IMR-90 (cell line): Measurements from ENCODE around the gene RGS16. TPM values are rescaled to one million over a fixed set of nuclear protein-coding genes. Genes with fewer than 3 reads are reported as not detected.

Source experiments
- ATAC-seq: fragments of 200-7000 bp; cut with Tn5 transposase; 2 replicates; pipeline ENCODE4 v1.9.1; 2020; ENCODE audit warnings: low read depth, mild to moderate bottlenecking, moderate library complexity
- BruUV-seq: library from RNA; stranded (reverse); fragments of 400-500 nt; replicated peaks from 2 replicates; lab custom pipeline; 2021; lab: Mats Ljungman, UMichigan
- CTCF ChIA-PET: fragments of 300-600 bp; formaldehyde crosslinking; extraction: SDS; loops from one replicate; lab custom pipeline; 2021; ENCODE audit warnings: antibody characterized with exemption; lab: Yijun Ruan, JAX
- POLR2A ChIA-PET: fragments of 300-600 bp; sonication (Branson Sonifier 250); formaldehyde crosslinking; loops from one replicate; lab custom pipeline; 2022; ENCODE audit warnings: antibody characterized with exemption; ENCODE audit not compliant: unreplicated experiment; lab: Charles Lee
- DNase-seq: peaks from one replicate; pipeline ENCODE4 v3.0.0; 2013
- H2AFZ ChIP-seq: replicated peaks from 2 replicates; pipeline ENCODE3; 2013; ENCODE audit warnings: low read length, mild to moderate bottlenecking; ENCODE audit not compliant: poor library complexity
- H2AK5ac ChIP-seq: 2 replicates; pipeline ENCODE4 v1.6.1; 2013; ENCODE audit warnings: low read depth, low read length, inconsistent platforms
- H2AK9ac ChIP-seq: replicated peaks from 2 replicates; pipeline ENCODE3; 2013; ENCODE audit warnings: mild to moderate bottlenecking, low read depth, low read length, moderate library complexity; ENCODE audit not compliant: poor library complexity
- H2BK120ac ChIP-seq: 2 replicates; pipeline ENCODE4 v1.6.1; 2013; ENCODE audit warnings: low read depth, low read length, inconsistent platforms
- H2BK15ac ChIP-seq: 3 replicates; pipeline ENCODE4 v1.6.1; 2013; ENCODE audit warnings: low read depth, low read length, inconsistent platforms
- H2BK20ac ChIP-seq: 2 replicates; pipeline ENCODE4 v1.6.1; 2013; ENCODE audit warnings: low read depth, mild to moderate bottlenecking, inconsistent platforms, low read length, moderate library complexity
- H2BK5ac ChIP-seq: 2 replicates; pipeline ENCODE4 v1.6.1; 2013; ENCODE audit warnings: mild to moderate bottlenecking, low read depth, low read length, inconsistent platforms; ENCODE audit not compliant: poor library complexity, severe bottlenecking
- H3K14ac ChIP-seq: replicated peaks from 2 replicates; pipeline ENCODE4 v1.6.1; 2013; ENCODE audit warnings: low read depth, low read length, inconsistent platforms
- H3K18ac ChIP-seq: 2 replicates; pipeline ENCODE4 v1.6.1; 2013; ENCODE audit warnings: low read depth, low read length, control low read depth
- H3K23ac ChIP-seq: 2 replicates; pipeline ENCODE4 v1.6.1; 2013; ENCODE audit warnings: low read depth, low read length, inconsistent platforms
- H3K27ac ChIP-seq: 2 replicates; pipeline ENCODE4 v1.5.1; 2013; ENCODE audit warnings: mild to moderate bottlenecking, control low read depth, low read length; ENCODE audit not compliant: insufficient read depth
- H3K27me3 ChIP-seq: 2 replicates; pipeline ENCODE4 v1.6.1; 2013; ENCODE audit warnings: low read length; ENCODE audit not compliant: control insufficient read depth, insufficient read depth
- H3K36me3 ChIP-seq: 2 replicates; pipeline ENCODE4 v1.6.1; 2013; ENCODE audit warnings: low read length, mixed read lengths; ENCODE audit not compliant: control insufficient read depth, insufficient read depth
- H3K4ac ChIP-seq: 2 replicates; pipeline ENCODE4 v1.6.1; 2013; ENCODE audit warnings: low read depth, low read length, inconsistent platforms
- H3K4me1 ChIP-seq: 2 replicates; pipeline ENCODE4 v1.6.1; 2013; ENCODE audit warnings: low read length, mixed read lengths; ENCODE audit not compliant: control insufficient read depth, insufficient read depth
- H3K4me2 ChIP-seq: 2 replicates; pipeline ENCODE4 v1.6.1; 2013; ENCODE audit warnings: low read depth, mild to moderate bottlenecking, control low read depth, low read length, moderate library complexity
- H3K4me3 ChIP-seq: 2 replicates; pipeline ENCODE4 v1.5.1; 2013; ENCODE audit warnings: low read depth, mild to moderate bottlenecking, control low read depth, low read length, moderate library complexity; ENCODE audit not compliant: insufficient read depth
- H3K56ac ChIP-seq: 2 replicates; pipeline ENCODE4 v1.6.1; 2013; ENCODE audit warnings: low read length, inconsistent platforms; ENCODE audit not compliant: insufficient read depth; ENCODE audit errors: extremely low read depth
- H3K79me1 ChIP-seq, 2 experiments: 2 replicates each; pipeline ENCODE4 v1.6.1; 2013; ENCODE audit warnings: low read length in 2 of 2, inconsistent platforms in 1 of 2, low read depth in 1 of 2
- H3K9ac ChIP-seq: 2 replicates; pipeline ENCODE4 v1.6.1; 2013; ENCODE audit warnings: low read depth, low read length, control low read depth
- H3K9me1 ChIP-seq: 2 replicates; pipeline ENCODE4 v1.6.1; 2013; ENCODE audit warnings: low read length, inconsistent platforms; ENCODE audit not compliant: insufficient read depth
- H3K9me3 ChIP-seq: 2 replicates; pipeline ENCODE4 v1.6.1; 2013; ENCODE audit warnings: low read length; ENCODE audit not compliant: control insufficient read depth, insufficient read depth
- H4K20me1 ChIP-seq: 2 replicates; pipeline ENCODE4 v1.6.1; 2013; ENCODE audit warnings: low read length, inconsistent platforms; ENCODE audit not compliant: insufficient read depth
- H4K5ac ChIP-seq: 2 replicates; pipeline ENCODE4 v1.6.1; 2013; ENCODE audit warnings: mild to moderate bottlenecking, low read depth, low read length, control low read depth
- H4K8ac ChIP-seq, 2 experiments: 2 replicates each; pipeline ENCODE4 v1.6.1; 2013; ENCODE audit warnings: low read depth in 2 of 2, low read length in 2 of 2, control low read depth in 1 of 2, inconsistent platforms in 1 of 2
- H4K91ac ChIP-seq: 2 replicates; pipeline ENCODE4 v1.6.1; 2013; ENCODE audit warnings: low read depth, low read length, inconsistent platforms; ENCODE audit not compliant: insufficient read depth
- CTCF ChIP-seq: conservative IDR thresholded peaks from 2 replicates; pipeline ENCODE4 v1.5.1; 2012; ENCODE audit warnings: mild to moderate bottlenecking, low read depth, low read length, improper control_type of control experiment
- ELK1 ChIP-seq: fragments of 150-350 bp; IDR thresholded peaks from 2 replicates; pipeline ENCODE4 v1.6.1; 2016; ENCODE audit warnings: low read depth, mild to moderate bottlenecking, low read length, moderate library complexity, borderline replicate concordance
- FOS ChIP-seq: fragments of 150-350 bp; IDR thresholded peaks from 2 replicates; pipeline ENCODE4 v1.6.1; 2016; ENCODE audit warnings: low read depth, low read length
- MAFK ChIP-seq: IDR thresholded peaks from 2 replicates; pipeline ENCODE4 v1.6.1; 2012; ENCODE audit warnings: low read depth, low read length, improper control_type of control experiment
- MXI1 ChIP-seq: IDR thresholded peaks from 2 replicates; pipeline ENCODE4 v1.6.1; 2012; ENCODE audit warnings: low read depth, mild to moderate bottlenecking, low read length, moderate library complexity, borderline replicate concordance
- NFE2L2 ChIP-seq: fragments of 150-350 bp; IDR thresholded peaks from 2 replicates; pipeline ENCODE4 v1.6.1; 2016; ENCODE audit warnings: low read depth, mild to moderate bottlenecking, low read length
- RCOR1 ChIP-seq: IDR thresholded peaks from 2 replicates; pipeline ENCODE4 v1.6.1; 2012; ENCODE audit warnings: mild to moderate bottlenecking, low read length, improper control_type of control experiment; ENCODE audit not compliant: insufficient replicate concordance
- RFX5 ChIP-seq: IDR thresholded peaks from 2 replicates; pipeline ENCODE4 v1.8.0; 2012; ENCODE audit warnings: low read depth, mild to moderate bottlenecking, low read length, moderate library complexity
- SMC3 ChIP-seq: fragments of 150-350 bp; IDR thresholded peaks from 2 replicates; pipeline ENCODE4 v1.6.1; 2016; ENCODE audit warnings: low read depth, mild to moderate bottlenecking, antibody characterized with exemption, low read length, moderate library complexity
- USF2 ChIP-seq: fragments of 150-350 bp; IDR thresholded peaks from 2 replicates; pipeline ENCODE4 v1.6.1; 2017; ENCODE audit warnings: mild to moderate bottlenecking, antibody characterized with exemption, low read length, low read depth
- WGBS, 2 experiments: methylation state at CpG; one replicate each; pipeline versions ENCODE4 v1.1.5 to v1.1.7; 2013; ENCODE audit warnings: missing lambda C conversion rate in 2 of 2; ENCODE audit not compliant: insufficient read length in 1 of 2; ENCODE audit errors: extremely low coverage in 2 of 2; 5-methylcytosine and 5-hydroxymethylcytosine counted together
- dilution Hi-C: fragments of 300-500 bp; cut with HindIII; formaldehyde crosslinking; loops from one replicate; pipeline ENCODE4 v1.14.3; 2018; ENCODE audit warnings: low sequenced_read_pairs; ENCODE audit not compliant: unreplicated experiment
- in situ Hi-C: fragments of 300-500 bp; cut with MboI; formaldehyde crosslinking; loops from 3 replicates; pipeline ENCODE4 v1.14.3; 2019; ENCODE audit warnings: low sequenced_read_pairs, inconsistent platforms, mixed read lengths
- intact Hi-C: fragments of 100-400 bp; cut with micrococcal nuclease; formaldehyde crosslinking; loops from 2 replicates; pipeline ENCODE4 v1.10.0; 2022
- polyA plus RNA-seq, 3 experiments: library from polyadenylated mRNA; depleted of rRNA; stranded (reverse); fragments of >200 nt; gene quantifications; 2 replicates each; pipeline ENCODE4 v1.2.3, GENCODE V29; 2012; ENCODE audit warnings: low replicate concordance in 1 of 3
- total RNA-seq: library from RNA; depleted of rRNA; stranded (reverse); fragments of >200 nt; gene quantifications from 2 replicates; pipeline ENCODE4 v1.2.3, GENCODE V29; 2012

RGS16 gene
- total and polyA plus RNA-seq, 2 of the 4 experiments (the other 2 are of a cell fraction), result 0.15 to 0.18 TPM

DNA sequence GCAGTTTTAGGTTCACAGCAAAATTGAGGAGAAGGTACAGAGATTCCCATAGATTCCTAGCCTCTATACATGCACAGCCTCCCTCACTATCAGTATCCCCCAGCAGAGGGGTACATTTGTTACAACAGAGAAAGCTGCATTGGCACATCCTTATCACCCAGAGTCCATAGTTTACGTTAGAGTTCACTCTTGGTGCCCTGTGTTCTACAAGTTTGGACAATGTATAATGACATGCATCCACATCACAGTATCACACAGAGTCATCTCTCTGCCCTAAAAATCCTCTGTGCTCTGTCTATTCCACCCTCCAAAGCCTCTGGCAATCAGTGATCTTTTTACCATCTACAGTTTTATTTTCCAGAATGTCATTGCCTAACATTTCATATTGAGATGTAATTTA, 22.3 kb upstream of the RGS16 start:
- Histone ChIP-seq H2BK15ac (no peak overlapping the region), H4K91ac (no peak overlapping the region), H3K9me3 (no peaks in the 10 kb centered on the region), H3K56ac (no peak overlapping the region), H2AK5ac (no peak overlapping the region), H2BK120ac (no peak overlapping the region), H3K4me3 (no peak overlapping the region), H2AFZ (no peak overlapping the region), H3K79me1 (no peaks in the 10 kb centered on the region), H3K4ac (no peak overlapping the region), H3K9me1 (peaks cover 4% of the 10 kb centered on the region; the same call in 1 of the 2 replicates), H4K5ac (no peak overlapping the region), H2BK20ac (no peak overlapping the region), H3K36me3 (no peaks in the 10 kb centered on the region), H3K18ac (no peak overlapping the region), H3K14ac (no peak overlapping the region), H4K20me1 (no peaks in the 10 kb centered on the region), H2AK9ac (no peak overlapping the region), H3K4me2 (no peak overlapping the region), H2BK5ac (no peak overlapping the region), H4K8ac (no peak overlapping the region), H3K4me1 (peaks cover 2% of the 10 kb centered on the region; the same call in 1 of the 2 replicates), H3K27ac (no peak overlapping the region), H3K23ac (no peak overlapping the region), H3K9ac (no peak overlapping the region), H3K27me3 (peaks cover 11% of the 10 kb centered on the region)
- DNase-seq, result no peak
- no peak for TF ChIP-seq MXI1
- TF ChIP-seq MAFK, result no peak
- TF ChIP-seq SMC3, result no peak
- TF ChIP-seq USF2, result no peak
- no peak for TF ChIP-seq RCOR1
- no peak for TF ChIP-seq CTCF
- TF ChIP-seq RFX5, result no peak
- TF ChIP-seq NFE2L2, result no peak
- TF ChIP-seq FOS, result no peak
- TF ChIP-seq ELK1, result no peak
- CTCF ChIA-PET, result interaction anchor here (1.3 kb wide), 1 partner anchor 10 kb away, joined by 3 read pairs; no protein-coding TSS in a partner anchor
- in situ Hi-C loops (no loop called here), dilution Hi-C loops (no loop called here), intact Hi-C loops (no loop called here)
- POLR2A ChIA-PET, result no interaction called here
- BruUV-seq, result no TSS peak
- no CpG with 5 or more reads among the region's 1 CpG for WGBS, 2 experiments
- ATAC-seq, result no peak
